Measurements from ENCODE around the gene PCNT.

PCNT gene

GRCh38 chr21:46327711-46328110 is 3.8 kb downstream of the PCNT start:
- in situ Hi-C loops (cut with HindIII; ENCODE audit: low sequenced_read_pairs): no loop called here

GRCh38 chr21:46328151-46328550 is 4.2 kb downstream of the PCNT start:
- in situ Hi-C loops (cut with HindIII; ENCODE audit: low sequenced_read_pairs): no loop called here

- in situ Hi-C loops (cut with HindIII; ENCODE audit: low sequenced_read_pairs): no loop called here
These were observed 5.8 kb downstream of the PCNT start for GRCh38 chr21:46329796-46330195.

- in situ Hi-C loops (cut with HindIII; ENCODE audit: low sequenced_read_pairs): no loop called here
These were observed 10.6 kb downstream of the PCNT start for GRCh38 chr21:46334351-46335140.

GRCh38 chr21:46336603-46337002 is 12.6 kb downstream of the PCNT start:
- in situ Hi-C loops (cut with HindIII; ENCODE audit: low sequenced_read_pairs): no loop called here

GRCh38 chr21:46340998-46341397 is 17.0 kb downstream of the PCNT start:
- in situ Hi-C loops (cut with HindIII; ENCODE audit: low sequenced_read_pairs): no loop called here

GRCh38 chr21:46344219-46344915 is 20.4 kb downstream of the PCNT start:
- in situ Hi-C loops (cut with HindIII; ENCODE audit: low sequenced_read_pairs): no loop called here

GRCh38 chr21:46345861-46346260 is 21.9 kb downstream of the PCNT start:
- in situ Hi-C loops (cut with HindIII; ENCODE audit: low sequenced_read_pairs): no loop called here

GRCh38 chr21:46346296-46347202 is 22.6 kb downstream of the PCNT start:
- in situ Hi-C loops (cut with HindIII; ENCODE audit: low sequenced_read_pairs): no loop called here

GRCh38 chr21:46347203-46347550 is 23.2 kb downstream of the PCNT start:
- in situ Hi-C loops (cut with HindIII; ENCODE audit: low sequenced_read_pairs): no loop called here

GRCh38 chr21:46347791-46348381 is 23.9 kb downstream of the PCNT start:
- in situ Hi-C loops (cut with HindIII; ENCODE audit: low sequenced_read_pairs): no loop called here

- in situ Hi-C loops (cut with HindIII; ENCODE audit: low sequenced_read_pairs): no loop called here
These were observed 25.3 kb downstream of the PCNT start for GRCh38 chr21:46349134-46349760.

- in situ Hi-C loops (cut with HindIII; ENCODE audit: low sequenced_read_pairs): loop anchor here (5.0 kb wide), 2 partner anchors 37 to 77 kb away; no protein-coding TSS in a partner anchor
These were observed 26.6 kb downstream of the PCNT start for GRCh38 chr21:46350571-46350970.

- in situ Hi-C loops (cut with HindIII; ENCODE audit: low sequenced_read_pairs): loop anchor here (5.0 kb wide), 2 partner anchors 36 to 76 kb away; no protein-coding TSS in a partner anchor
These were observed 27.0 kb downstream of the PCNT start for GRCh38 chr21:46350981-46351380.

- in situ Hi-C loops (cut with HindIII; ENCODE audit: low sequenced_read_pairs): loop anchor here (5.0 kb wide), 2 partner anchors 36 to 76 kb away; no protein-coding TSS in a partner anchor
These were observed 27.7 kb downstream of the PCNT start for GRCh38 chr21:46351476-46352163.

- in situ Hi-C loops (cut with HindIII; ENCODE audit: low sequenced_read_pairs): loop anchor here (5.0 kb wide), 2 partner anchors 35 to 75 kb away; no protein-coding TSS in a partner anchor
These were observed 28.2 kb downstream of the PCNT start for GRCh38 chr21:46352164-46352515.

- in situ Hi-C loops (cut with HindIII; ENCODE audit: low sequenced_read_pairs): loop anchor here (5.0 kb wide), 2 partner anchors 34 to 74 kb away; no protein-coding TSS in a partner anchor
These were observed 29.0 kb downstream of the PCNT start for GRCh38 chr21:46352913-46353312.

GRCh38 chr21:46354046-46354445 is 30.1 kb downstream of the PCNT start:
- in situ Hi-C loops (cut with HindIII; ENCODE audit: low sequenced_read_pairs): loop anchor here (5.0 kb wide), 2 partner anchors 33 to 73 kb away; no protein-coding TSS in a partner anchor

GRCh38 chr21:46354518-46354917 is 30.6 kb downstream of the PCNT start:
- in situ Hi-C loops (cut with HindIII; ENCODE audit: low sequenced_read_pairs): loop anchor here (5.0 kb wide), 2 partner anchors 33 to 73 kb away; no protein-coding TSS in a partner anchor
